ENCODE results near the gene ERG. TPM values are rescaled to one million over a fixed set of nuclear protein-coding genes. Genes with fewer than 3 reads are reported as not detected.
A peak's percentile ranks its signal among the peaks of the same experiment; 100 is the strongest.

ERG gene
- total RNA-seq, 1 experiment from 2014 or later: not detected

DNA sequence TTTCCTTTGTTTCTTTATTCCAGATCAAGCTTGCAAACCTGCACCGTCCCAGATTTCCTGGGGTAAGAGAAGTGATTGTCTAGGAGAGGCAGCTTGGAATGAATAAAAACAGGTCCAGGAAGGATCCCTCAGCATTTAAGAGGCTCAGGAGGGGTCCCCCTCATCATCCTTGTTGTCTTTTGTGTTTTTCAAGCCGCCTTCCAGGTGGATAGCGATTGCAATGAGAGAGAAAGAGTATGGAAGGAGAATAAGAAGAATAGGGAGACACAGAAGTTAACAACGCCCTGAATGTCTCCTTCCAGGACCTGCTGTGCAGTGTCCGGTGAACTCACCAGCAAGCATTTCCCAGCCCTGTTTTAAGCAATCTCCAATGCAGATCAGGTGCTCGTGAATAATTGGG lies 8.5 kb downstream of the ERG start:
- BruUV-seq (replicated peaks): no TSS peak
- intact Hi-C loops (cut with micrococcal nuclease): no loop called here
- H3K79me2 ChIP-seq (ENCODE audit: low read length): no peaks in the 10 kb centered on the region
- ATAC-seq (no peak), DNase-seq (no peak)
- H3K9me2 ChIP-seq (replicated peaks; ENCODE audit: low read length): no peaks in the 10 kb centered on the region
- peaks cover 38% of the 10 kb centered on the region for H3K4me1 ChIP-seq (ENCODE audit: insufficient read depth, low read length)
- H3K4me2 ChIP-seq (ENCODE audit: low read length): peak overlapping the region; percentile 42
- H2AFZ ChIP-seq (ENCODE audit: low read length): no peak overlapping the region
- H3K36me3 ChIP-seq (ENCODE audit: low read depth, low read length): no peaks in the 10 kb centered on the region
- H3K27ac ChIP-seq (ENCODE audit: low read length): peak overlapping the region; percentile 57
- H3K9me3 ChIP-seq (ENCODE audit: low read length): no peaks in the 10 kb centered on the region
- TF ChIP-seq EZH2 (IDR thresholded peaks at IDR 0.05; ENCODE audit: low read length, unreplicated experiment) (no peak), EZH2phosphoT487 (IDR thresholded peaks at IDR 0.05; ENCODE audit: borderline replicate concordance, low read length) (no peak)
- TF ChIP-seq, protein P1, sequence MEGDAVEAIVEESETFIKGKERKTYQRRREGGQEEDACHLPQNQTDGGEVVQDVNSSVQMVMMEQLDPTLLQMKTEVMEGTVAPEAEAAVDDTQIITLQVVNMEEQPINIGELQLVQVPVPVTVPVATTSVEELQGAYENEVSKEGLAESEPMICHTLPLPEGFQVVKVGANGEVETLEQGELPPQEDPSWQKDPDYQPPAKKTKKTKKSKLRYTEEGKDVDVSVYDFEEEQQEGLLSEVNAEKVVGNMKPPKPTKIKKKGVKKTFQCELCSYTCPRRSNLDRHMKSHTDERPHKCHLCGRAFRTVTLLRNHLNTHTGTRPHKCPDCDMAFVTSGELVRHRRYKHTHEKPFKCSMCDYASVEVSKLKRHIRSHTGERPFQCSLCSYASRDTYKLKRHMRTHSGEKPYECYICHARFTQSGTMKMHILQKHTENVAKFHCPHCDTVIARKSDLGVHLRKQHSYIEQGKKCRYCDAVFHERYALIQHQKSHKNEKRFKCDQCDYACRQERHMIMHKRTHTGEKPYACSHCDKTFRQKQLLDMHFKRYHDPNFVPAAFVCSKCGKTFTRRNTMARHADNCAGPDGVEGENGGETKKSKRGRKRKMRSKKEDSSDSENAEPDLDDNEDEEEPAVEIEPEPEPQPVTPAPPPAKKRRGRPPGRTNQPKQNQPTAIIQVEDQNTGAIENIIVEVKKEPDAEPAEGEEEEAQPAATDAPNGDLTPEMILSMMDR (conservative IDR thresholded peaks at IDR 0.05; ENCODE audit: low read depth, low read length): no peak
- H4K20me1 ChIP-seq (ENCODE audit: low read length): no peaks in the 10 kb centered on the region
- H3F3A ChIP-seq (ENCODE audit: low read length, unreplicated experiment): peaks cover 4% of the 10 kb centered on the region
- H3K9ac ChIP-seq (ENCODE audit: low read length): no peak overlapping the region
- CTCF ChIA-PET: no interaction called here
- H3K27me3 ChIP-seq (ENCODE audit: low read length): no peaks in the 10 kb centered on the region
- POLR2A ChIA-PET (ENCODE audit: unreplicated experiment): no interaction called here
- H3K4me3 ChIP-seq (ENCODE audit: low read length): no peak overlapping the region

DNA sequence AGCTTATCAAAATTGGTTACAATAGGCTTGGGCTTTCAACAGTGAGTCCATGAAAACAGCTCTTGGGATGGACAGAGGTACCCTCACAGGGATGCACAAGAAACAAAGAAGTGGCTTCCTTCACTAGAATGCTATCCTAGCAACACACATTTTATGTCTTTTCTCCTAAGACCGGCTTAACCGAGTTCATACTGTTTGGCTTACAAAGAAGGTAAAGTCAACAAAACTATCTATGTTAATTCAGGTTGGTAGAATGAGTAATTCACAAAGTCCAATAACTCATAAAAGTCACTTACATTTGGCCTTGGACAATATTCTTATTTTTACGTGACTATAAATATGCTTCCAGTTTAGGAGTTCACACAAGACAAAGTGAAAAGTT lies 9.0 kb downstream of the ERG start:
- CTCF ChIA-PET: no interaction called here
- no peak overlapping the region for H2AFZ ChIP-seq (ENCODE audit: low read length)

DNA sequence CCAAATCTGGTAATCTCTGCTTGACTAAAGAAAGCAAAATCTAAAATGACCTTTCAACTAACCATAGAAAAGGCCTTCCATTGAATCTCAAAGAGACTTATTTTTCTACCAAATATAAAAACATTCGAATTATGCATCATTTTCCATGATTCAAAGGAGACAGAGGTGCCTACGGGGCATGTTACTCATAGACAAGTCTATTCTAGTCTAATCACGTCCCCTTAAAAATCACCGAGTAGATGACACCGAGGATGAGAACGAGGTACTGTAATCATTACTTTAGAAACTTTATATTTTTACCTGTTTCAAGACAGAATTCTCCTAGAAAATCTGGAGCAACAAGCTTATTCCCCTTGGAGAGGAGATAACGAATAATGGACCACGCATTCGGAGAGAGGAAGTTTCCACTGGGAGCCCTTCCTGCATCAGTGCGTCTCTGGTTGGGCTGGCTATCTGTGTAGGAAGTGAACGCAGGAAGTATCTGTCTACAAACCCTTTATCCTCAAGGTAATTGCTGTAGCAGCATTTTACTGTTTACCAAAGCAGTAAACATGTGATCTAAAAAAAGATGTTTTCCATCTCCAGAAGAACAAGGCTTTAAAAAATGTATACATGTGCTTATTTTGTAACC lies 9.5 kb downstream of the ERG start:
- Histone ChIP-seq H3K27me3 (ENCODE audit: low read length) (no peaks in the 10 kb centered on the region), H3K27ac (ENCODE audit: low read length) (peak overlapping the region; percentile 73), H3K9me3 (ENCODE audit: low read length) (no peaks in the 10 kb centered on the region), H4K20me1 (ENCODE audit: low read length) (no peaks in the 10 kb centered on the region), H3K9me2 (replicated peaks; ENCODE audit: low read length) (no peaks in the 10 kb centered on the region), H2AFZ (ENCODE audit: low read length) (no peak overlapping the region), H3K4me3 (ENCODE audit: low read length) (peak overlapping the region; percentile 6; the same call in 1 of the 2 replicates), H3K4me2 (ENCODE audit: low read length) (peak overlapping the region; percentile 59), H3K36me3 (ENCODE audit: low read depth, low read length) (no peaks in the 10 kb centered on the region), H3K79me2 (ENCODE audit: low read length) (no peaks in the 10 kb centered on the region), H3K4me1 (ENCODE audit: insufficient read depth, low read length) (peaks cover 46% of the 10 kb centered on the region), H3K9ac (ENCODE audit: low read length) (peak overlapping the region; percentile 17; the same call in 1 of the 2 replicates), H3F3A (ENCODE audit: low read length, unreplicated experiment) (peaks cover 4% of the 10 kb centered on the region)
- no TSS peak for BruUV-seq (replicated peaks)
- DNase-seq: peak; percentile 51
- ATAC-seq: no peak
- POLR2A ChIA-PET (ENCODE audit: unreplicated experiment): no interaction called here
- CTCF ChIA-PET: no interaction called here
- intact Hi-C loops (cut with micrococcal nuclease): no loop called here
- TF ChIP-seq EZH2 (IDR thresholded peaks at IDR 0.05; ENCODE audit: low read length, unreplicated experiment) (no peak), EZH2phosphoT487 (IDR thresholded peaks at IDR 0.05; ENCODE audit: borderline replicate concordance, low read length) (no peak)
- TF ChIP-seq, protein P1 (conservative IDR thresholded peaks at IDR 0.05; ENCODE audit: low read depth, low read length): no peak

More for the DNA sequence above, 9.0 kb downstream of the ERG start:
- Histone ChIP-seq H3K4me2 (ENCODE audit: low read length) (peak overlapping the region; percentile 59), H3K79me2 (ENCODE audit: low read length) (no peaks in the 10 kb centered on the region), H3K36me3 (ENCODE audit: low read depth, low read length) (no peaks in the 10 kb centered on the region), H3K4me3 (ENCODE audit: low read length) (no peak overlapping the region), H3K9me2 (replicated peaks; ENCODE audit: low read length) (no peaks in the 10 kb centered on the region), H3K9ac (ENCODE audit: low read length) (peak overlapping the region; percentile 17; the same call in 1 of the 2 replicates), H3K27ac (ENCODE audit: low read length) (peak overlapping the region; percentile 73), H4K20me1 (ENCODE audit: low read length) (no peaks in the 10 kb centered on the region), H3K27me3 (ENCODE audit: low read length) (no peaks in the 10 kb centered on the region), H3K4me1 (ENCODE audit: insufficient read depth, low read length) (peaks cover 42% of the 10 kb centered on the region), H3F3A (ENCODE audit: low read length, unreplicated experiment) (peaks cover 4% of the 10 kb centered on the region), H3K9me3 (ENCODE audit: low read length) (no peaks in the 10 kb centered on the region)
- DNase-seq (peak; percentile 78), ATAC-seq (peak; percentile 59)
- intact Hi-C loops (cut with micrococcal nuclease): no loop called here
- BruUV-seq (replicated peaks): no TSS peak
- POLR2A ChIA-PET (ENCODE audit: unreplicated experiment): no interaction called here
- TF ChIP-seq EZH2 (IDR thresholded peaks at IDR 0.05; ENCODE audit: low read length, unreplicated experiment) (no peak), EZH2phosphoT487 (IDR thresholded peaks at IDR 0.05; ENCODE audit: borderline replicate concordance, low read length) (no peak)
- TF ChIP-seq, protein P1 (conservative IDR thresholded peaks at IDR 0.05; ENCODE audit: low read depth, low read length): no peak
